Activated CD8-positive, alpha-beta memory T cell treated with anti-CD3 and anti-CD28 coated beads, Interleukin-2, amount 50 U/mL, for 1 hour (primary cell): Measurements from ENCODE around the gene TMEM132E.

Source experiments
- DNase-seq: peaks from one replicate; pipeline ENCODE4 v3.0.0-alpha.2; 2020; ENCODE audit errors: extremely low read depth

Gene TMEM132E

GRCh38 chr17:34665150-34665806, 85.9 kb downstream of the TMEM132E start:
- no peak for DNase-seq

- DNase-seq = no peak
Observed at GRCh38 chr17:34665819-34666763, 86.7 kb downstream of the TMEM132E start.

GRCh38 chr17:34667656-34668055, 88.3 kb downstream of the TMEM132E start:
- DNase-seq = no peak

GRCh38 chr17:34668206-34668605, 88.8 kb downstream of the TMEM132E start:
- no peak for DNase-seq

- no peak for DNase-seq
Observed at GRCh38 chr17:34669511-34669910, 90.1 kb downstream of the TMEM132E start.

GRCh38 chr17:34670618-34671017, 91.2 kb downstream of the TMEM132E start:
- no peak for DNase-seq

GRCh38 chr17:34671191-34671590, 91.8 kb downstream of the TMEM132E start:
- no peak for DNase-seq

- DNase-seq = no peak
Observed at GRCh38 chr17:34672176-34672785, 92.9 kb downstream of the TMEM132E start.

- DNase-seq = no peak
Observed at GRCh38 chr17:34673516-34673915, 94.1 kb downstream of the TMEM132E start.

GRCh38 chr17:34673995-34674890, 94.9 kb downstream of the TMEM132E start:
- DNase-seq = no peak

- DNase-seq = no peak
Observed at GRCh38 chr17:34675143-34675542, 95.8 kb downstream of the TMEM132E start.

- no peak for DNase-seq
Observed at GRCh38 chr17:34675605-34676004, 96.2 kb downstream of the TMEM132E start.

- no peak for DNase-seq
Observed at GRCh38 chr17:34680151-34680550, 100.8 kb downstream of the TMEM132E start.

GRCh38 chr17:34682305-34682704, 102.9 kb downstream of the TMEM132E start:
- no peak for DNase-seq

GRCh38 chr17:34683390-34683789, 104.0 kb downstream of the TMEM132E start:
- DNase-seq = no peak
